GM19193 (cell line): Measurements from ENCODE around the gene LCORL.

Experiments
- POLR2A ChIP-seq: IDR thresholded peaks from 4 replicates; pipeline ENCODE4 v1.6.1; 2011; ENCODE audit not compliant: insufficient read depth, insufficient read length; ENCODE audit errors: extremely low read depth

LCORL gene

DNA sequence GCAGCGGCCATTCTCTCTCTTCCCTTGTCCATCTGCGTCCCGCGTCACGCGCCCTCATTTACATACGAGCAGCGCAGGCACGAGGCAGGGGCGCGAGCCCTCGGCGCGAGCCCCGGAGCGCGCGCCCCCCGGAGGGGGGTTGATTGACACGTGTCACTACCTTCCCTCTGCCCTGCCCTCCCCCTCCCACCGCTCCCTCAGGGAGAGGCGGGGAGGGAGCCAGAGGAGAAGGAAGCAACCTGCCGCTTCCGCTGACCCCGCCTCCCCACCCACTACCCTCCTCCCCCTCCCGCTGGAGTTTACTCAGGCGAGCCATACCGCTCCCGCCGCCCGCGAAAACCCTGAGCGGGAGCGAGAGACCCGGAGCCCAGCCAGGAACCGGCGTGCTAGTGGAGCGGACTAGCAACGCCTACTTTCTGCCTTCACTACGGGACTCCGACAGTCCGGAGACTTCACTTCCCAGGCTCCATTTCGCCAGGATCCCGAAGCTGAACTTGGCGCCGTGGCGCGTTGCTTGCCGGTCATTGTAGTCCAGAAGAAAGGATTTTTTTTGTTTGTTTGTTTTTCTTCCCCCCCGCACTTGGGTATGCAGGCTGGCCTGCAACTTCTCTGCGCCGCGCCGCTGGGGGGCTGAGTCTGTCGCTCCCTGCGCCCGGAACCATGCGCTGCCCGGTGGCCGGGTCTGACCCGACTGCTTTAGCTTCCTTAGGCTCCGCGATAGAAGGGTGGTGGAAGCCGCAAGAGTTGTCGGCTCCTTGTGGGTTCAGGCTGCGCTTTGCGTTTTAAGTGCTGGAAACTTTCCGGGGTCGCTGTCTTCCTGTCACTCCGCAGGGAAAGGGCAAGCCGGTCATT lies at the start of gene LCORL:
Gene LCORL, minus strand, starts transcription at position 36 of the 852 bp plus-strand sequence. Its CDS starts 4 bp downstream, at position 32.
- no peak for TF ChIP-seq POLR2A

DNA sequence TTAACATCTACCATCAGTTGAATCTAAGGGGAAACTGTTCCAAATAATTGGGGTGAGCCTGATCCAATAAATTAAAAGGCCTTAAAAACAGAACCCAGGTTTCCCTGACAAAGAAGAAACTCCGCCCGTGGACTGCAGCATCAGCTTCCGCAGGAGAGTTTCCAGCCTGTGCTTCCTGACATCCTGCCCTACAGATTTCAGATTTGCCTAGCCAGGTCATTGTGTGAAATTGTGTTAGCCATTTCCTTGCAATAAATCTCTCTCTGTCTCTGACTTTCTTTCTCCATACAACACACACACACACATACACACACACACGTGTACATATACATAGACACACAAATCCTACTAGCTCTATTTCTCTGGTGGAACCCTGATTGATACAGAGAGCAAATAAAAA lies 48.3 kb upstream of the LCORL start:
- no peak for TF ChIP-seq POLR2A

GRCh38 chr4:18067031-18067430 lies 45.5 kb upstream of the LCORL start:
- TF ChIP-seq POLR2A = no peak

- TF ChIP-seq POLR2A = no peak
Measured at GRCh38 chr4:18063079-18063478, 41.5 kb upstream of the LCORL start.

DNA sequence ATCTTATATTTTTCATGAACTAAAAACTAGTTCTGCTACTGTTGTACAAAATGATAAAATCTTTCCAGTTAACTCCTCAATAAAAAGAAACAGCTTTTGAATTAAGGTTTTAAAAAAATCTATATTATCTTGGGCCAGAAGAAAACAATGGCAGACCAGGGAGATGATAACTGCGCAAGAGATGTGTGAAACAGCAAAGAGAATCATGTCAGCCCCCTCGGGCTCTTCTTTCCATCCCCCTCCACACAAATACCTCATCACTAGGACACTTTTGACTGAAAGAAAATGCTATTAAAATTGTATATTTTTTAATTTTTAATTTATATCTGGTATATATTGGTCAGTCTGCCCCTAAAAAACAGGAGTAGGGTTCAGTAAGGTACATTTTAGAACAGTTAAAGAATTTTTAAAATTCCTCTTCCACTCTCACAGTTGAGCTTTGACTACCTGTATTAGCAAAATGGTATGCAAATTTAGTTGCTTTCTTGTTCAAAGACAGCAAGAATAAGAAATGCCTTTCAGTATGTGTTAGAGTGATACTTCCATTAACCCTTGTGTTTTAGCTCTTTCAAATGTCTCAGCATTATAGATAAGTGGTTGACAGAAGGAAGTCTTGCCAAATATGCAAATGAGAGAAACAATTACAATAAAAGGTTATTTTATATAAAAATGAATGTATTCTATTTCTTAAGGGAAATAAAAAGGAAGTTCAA lies 36.4 kb upstream of the LCORL start:
- TF ChIP-seq POLR2A = no peak

GRCh38 chr4:18056030-18056429 lies 34.5 kb upstream of the LCORL start:
- no peak for TF ChIP-seq POLR2A

DNA sequence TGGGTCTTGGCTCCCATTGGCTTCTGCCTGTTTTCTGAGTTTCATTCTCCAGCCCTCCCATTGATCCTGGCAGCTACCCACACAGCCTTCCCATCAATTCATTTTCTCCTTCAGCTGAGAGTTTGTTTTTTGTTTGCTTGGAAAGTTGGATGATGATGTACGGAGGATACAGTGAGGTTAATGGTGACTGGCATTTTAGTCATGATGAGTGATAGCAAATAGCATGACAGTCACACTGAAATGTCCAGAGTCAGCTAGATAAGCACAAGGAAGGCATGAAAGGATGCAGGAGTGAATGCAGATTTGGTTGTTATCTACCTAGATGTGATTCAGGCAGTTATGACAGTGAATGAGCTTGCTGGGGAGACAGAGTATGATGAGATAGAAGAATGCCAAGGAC lies 30.6 kb upstream of the LCORL start:
- TF ChIP-seq POLR2A = no peak

DNA sequence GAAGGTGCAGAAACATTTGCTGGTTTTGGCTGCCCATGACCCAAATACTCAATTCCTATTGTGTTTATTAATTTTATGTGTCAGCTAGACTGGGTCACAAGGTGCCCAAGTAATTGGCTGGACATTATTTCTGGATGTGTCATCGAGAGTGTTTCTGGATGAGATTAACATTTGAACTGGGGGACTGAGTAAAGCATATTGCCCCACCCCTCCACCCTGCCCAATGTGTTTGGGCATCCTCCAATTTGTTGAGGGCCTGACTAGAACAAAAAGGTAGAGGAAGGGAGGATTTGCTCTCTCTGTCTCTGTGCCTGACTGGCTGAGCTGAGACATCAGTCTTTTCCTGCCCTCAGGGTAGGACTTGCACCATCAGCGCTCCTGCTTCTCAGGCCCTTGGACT lies 29.7 kb upstream of the LCORL start:
- TF ChIP-seq POLR2A = no peak

GRCh38 chr4:18050448-18050847 lies 28.9 kb upstream of the LCORL start:
- no peak for TF ChIP-seq POLR2A

GRCh38 chr4:18049446-18049845 lies 27.9 kb upstream of the LCORL start:
- TF ChIP-seq POLR2A = no peak

DNA sequence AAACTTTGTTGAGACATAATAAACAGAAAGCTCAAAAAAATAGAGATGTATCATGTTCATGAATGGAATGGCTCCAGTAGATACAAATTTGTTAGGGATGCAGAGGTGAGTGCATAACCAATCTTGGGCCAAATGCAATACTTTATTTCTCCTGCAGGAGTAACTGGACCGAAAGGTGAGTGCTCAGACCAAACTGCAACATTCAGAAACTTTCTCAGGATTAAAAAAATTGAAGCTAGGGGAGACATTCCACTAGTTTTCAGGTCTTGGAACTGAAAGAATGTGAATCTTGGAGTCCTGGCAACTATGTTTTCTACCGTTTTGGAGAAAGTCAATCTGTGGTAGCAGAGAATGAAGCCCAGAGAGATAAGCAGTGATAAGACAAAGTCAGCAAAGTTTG lies 21.2 kb upstream of the LCORL start:
- TF ChIP-seq POLR2A = no peak

GRCh38 chr4:18042012-18042411 lies 20.5 kb upstream of the LCORL start:
- TF ChIP-seq POLR2A = no peak

DNA sequence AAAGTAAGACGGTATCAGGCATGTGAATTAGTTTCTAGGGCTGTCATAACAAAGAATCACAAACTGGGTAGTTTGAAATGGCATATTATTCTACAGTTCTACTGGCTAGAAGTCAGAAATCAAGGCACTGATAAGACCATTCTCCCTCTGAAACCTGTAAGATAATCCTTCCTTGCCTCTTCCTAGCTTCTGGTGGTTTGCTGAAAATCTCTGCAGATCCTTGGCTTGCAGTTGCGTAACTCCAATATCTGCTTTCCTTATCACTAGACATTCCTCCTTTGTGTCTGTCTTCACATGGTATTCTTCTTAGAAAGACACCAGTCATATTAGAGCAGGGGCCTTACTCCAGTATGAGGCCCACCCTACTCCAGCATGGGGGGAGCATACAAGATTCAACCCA lies 19.6 kb upstream of the LCORL start:
- TF ChIP-seq POLR2A = no peak

GRCh38 chr4:18039113-18039512 lies 17.6 kb upstream of the LCORL start:
- no peak for TF ChIP-seq POLR2A

DNA sequence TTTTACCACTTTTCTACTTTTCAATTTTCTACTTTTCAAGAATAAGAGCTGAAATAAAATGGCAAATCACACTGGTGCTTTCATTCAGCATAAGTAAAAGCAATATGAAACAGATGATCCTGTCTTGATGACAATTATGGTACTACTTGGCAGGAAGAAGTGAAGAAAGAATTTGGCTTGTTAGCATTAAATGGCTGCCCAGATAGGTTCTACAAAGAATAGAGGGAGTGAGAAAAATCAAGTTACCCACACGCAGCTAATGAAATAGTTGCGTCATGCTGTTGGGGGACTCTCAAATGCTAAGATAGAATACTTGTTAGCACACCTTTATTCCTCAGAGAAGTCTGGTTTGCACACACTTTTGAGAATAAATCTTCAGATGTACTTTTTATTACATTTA lies 12.5 kb upstream of the LCORL start:
- no peak for TF ChIP-seq POLR2A
